HG03060 (cell line): ENCODE results near the gene SMARCD2.
"Not testable (repeated sequence)": the region's sequence is repeated elsewhere in the genome, so short reads cannot be mapped to it uniquely, and the experiment has no call there.

Source experiments
- ATAC-seq: cut with Tn5 transposase; IDR thresholded peaks from one replicate; pipeline ENCODE4 v1.9.1; 2021; ENCODE audit warnings: low read depth, moderate number of reproducible peaks; ENCODE audit not compliant: unreplicated experiment

SMARCD2 gene

DNA sequence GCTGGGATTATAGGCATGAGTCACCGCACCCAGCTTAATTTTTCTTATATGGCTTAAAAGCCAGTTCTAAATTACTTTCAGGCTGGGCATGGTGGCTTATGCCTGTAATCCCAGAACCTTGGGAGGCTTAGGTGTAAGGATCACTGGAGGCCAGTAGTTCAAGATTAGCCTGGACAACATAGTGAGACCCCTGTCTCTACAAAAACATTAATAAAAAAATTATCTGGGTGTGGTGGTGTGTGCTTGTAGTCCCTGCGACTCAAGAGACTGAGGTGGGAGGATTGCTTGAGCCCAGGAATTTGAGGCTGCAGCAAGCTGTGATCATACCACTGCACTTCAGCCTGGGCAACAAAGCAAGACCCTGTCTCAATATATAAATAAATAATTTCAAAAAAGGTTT, 10.8 kb upstream of the SMARCD2 start:
- no peak for ATAC-seq

DNA sequence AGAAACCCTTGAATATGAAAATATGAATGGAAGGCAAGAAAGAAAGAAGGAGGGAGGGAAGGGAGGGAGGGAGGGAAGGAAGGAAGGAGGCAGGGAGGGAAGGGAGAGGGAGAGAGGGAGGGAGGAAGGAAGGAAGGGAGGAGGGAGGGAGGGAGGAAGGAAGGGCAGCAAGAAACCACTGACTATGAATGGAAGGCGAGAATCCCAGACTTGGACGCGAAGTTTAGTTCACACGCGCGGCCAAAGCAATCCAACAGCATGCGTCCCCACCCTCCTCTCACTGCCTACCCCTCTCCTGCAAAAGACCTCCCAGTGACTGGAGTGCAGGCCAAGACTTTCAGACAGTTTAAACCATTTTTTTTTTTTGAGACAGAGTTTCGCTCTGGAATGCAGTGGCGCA, 7.9 kb upstream of the SMARCD2 start:
- ATAC-seq = no peak

DNA sequence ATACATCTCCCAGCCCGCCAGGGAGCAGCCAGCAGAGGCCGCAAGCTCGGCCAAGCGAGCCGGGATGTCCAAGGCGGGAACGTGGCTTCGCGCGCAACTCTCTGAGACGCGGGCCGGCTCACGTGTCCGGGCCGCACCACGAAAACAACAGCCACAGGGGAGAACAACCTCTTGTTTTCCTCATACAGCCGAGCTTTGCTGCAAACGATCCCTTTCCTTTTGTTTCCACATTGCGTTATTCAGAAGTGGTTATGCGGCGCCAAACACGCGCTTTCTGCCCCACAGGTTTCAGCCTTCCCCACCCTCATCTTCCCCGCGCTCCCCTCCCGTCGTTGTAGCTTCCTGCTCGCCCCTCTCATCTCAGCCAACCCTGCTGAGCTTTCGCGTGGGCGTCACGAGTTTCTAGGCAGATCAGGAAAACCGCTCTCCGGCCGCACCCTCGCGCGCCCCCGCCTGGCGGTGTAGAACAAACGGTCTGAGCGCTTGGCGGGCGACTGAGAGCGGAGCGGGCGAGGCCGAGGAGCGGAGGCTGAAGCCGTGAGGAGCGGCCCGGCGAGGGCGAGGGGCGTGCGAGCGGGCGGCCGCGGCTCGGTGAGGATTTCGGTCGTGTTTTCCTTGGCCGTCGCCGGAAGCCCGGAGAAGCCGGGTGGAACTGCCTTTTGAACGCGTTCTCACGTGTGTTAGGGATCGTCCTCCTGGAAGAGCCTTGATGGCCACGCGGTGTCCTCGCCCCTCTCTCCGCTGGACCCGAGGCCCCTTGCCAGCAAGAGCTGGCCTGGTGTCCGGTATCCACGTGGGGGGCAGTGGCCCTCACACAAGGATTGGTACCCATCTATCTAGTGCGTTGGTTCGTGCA, 6.6 kb upstream of the SMARCD2 start:
- ATAC-seq = no peak

DNA sequence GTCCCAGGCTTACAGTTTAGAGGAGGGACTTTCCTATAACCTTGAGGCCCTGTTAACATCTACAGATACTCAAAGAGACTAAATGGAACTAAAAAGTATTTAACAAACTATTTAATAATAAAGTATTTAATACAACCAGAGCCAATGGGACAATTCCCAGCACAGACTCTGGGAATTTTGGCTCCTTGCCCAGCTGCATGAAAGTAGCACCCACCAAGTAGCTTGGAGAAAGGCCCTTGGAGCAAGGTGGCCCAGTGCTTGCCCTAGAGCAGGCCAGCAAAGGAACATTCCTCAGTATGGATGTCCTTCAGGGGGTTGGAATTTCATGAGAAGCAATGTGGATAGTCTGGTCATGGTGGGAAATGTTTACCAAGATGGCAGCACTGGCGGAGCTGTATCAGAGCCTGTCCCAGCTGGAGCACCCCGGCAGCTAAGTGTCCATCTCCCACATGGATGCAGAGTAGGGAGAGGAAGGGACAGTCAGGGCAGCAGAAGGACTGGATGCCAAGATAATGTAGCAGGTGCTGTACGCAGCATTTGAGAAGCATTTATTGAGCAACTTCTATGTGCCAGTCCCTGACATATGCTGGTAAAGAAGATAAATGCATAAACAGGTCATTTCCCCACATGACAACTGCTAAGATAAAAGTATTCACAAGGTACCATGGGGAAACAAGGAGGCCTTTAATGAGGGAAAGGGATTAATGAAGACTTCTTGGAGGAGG, 5.2 kb upstream of the SMARCD2 start:
- ATAC-seq = no peak

DNA sequence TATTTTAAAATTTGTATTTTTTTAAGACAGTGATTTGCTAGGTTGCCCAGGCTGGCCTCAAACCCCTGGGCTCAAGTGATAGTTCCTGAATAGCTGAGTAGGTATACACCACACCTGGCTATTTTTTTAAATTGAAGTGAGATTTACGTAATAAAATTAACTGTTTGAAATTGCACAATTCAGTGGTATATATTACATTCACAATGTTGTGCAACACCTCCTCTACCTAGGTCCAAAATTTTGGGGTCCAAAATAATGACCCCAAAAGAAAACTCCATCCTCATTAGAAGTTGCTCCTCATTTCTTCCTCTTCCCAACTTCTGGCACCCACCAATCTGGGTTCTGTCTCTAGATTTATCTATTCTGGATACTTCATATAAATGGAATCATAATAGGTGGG, 3.0 kb upstream of the SMARCD2 start:
- ATAC-seq = no peak

DNA sequence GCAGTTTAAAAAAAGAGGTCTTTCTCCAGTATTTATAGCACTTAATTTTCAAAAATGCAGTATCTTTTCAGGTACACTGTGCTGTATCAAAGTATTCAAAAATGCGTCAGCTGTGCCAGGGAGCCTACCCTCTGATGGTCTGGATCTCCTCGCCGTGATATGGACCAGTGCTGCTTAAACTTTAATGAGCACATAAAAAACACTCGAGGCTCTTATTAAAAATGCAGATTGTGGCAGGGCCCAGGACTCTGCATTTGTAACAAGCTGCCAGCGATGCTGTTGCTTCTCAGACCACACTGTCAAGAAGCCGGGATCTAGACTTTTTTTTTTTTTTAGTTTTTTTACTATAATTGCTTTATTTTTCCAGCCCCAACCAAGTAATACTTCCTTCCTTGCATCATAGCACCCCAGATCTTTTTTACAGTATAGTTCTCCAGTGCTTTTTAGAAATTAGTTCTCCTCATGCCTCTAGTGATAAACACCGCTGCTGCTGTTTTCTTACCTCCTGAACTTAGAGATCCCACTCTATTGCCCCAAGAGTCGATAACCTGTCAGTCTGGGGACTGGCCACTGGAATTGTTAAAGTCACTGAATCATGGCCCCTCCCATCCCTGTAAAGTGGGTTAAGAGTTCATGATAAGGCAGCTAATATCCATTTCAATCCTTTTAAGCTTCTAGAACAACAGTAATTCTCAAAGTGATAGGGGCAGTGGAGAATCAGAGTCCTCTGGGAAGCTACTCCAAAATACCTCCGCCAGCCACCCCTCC, 1.6 kb upstream of the SMARCD2 start:
- no peak for ATAC-seq

DNA sequence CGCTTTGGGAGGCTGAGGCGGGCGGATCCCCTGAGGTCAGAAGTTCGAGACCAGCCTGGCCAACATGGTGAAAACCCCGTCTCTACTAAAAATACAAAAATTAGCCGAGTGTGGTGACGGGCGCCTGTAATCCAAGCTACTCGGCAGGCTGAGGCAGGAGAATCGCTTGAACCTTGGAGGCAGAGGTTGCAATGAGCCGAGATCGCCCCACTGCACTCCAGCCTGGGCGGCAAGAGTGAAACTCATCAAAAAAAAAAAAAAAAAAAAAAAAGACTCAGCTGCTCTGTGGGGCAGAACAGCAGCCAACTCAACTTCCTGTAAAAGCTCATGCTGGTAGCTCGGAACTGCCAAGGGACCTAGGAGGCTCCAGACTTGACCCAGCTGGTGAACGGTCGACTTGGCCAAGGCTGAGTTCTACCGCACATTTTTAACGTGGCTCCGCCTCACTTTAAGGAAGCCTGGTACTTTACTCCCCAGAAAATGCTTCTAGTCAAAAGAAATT, 953 bp upstream of the SMARCD2 start:
- not testable (repeated sequence) for ATAC-seq

DNA sequence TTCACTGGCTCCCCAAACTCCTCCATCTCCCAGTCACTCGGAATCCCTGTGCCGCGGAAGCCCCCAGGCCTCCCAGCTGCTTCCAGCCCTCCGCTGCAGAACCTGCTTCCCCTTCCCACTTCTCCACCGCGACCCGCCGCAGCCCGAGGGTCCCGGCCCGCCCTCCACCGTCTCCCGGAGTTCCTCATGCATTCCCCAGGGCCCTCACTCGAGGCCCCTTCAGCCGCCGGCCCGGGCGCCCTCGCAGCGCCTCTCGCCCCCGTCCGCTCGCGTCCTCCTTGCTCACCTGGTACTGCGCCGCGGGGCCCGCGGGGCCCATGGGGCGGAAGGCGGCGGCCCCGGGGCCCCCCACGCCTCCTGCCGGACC, 329 bp downstream of the SMARCD2 start:
- no peak for ATAC-seq

DNA sequence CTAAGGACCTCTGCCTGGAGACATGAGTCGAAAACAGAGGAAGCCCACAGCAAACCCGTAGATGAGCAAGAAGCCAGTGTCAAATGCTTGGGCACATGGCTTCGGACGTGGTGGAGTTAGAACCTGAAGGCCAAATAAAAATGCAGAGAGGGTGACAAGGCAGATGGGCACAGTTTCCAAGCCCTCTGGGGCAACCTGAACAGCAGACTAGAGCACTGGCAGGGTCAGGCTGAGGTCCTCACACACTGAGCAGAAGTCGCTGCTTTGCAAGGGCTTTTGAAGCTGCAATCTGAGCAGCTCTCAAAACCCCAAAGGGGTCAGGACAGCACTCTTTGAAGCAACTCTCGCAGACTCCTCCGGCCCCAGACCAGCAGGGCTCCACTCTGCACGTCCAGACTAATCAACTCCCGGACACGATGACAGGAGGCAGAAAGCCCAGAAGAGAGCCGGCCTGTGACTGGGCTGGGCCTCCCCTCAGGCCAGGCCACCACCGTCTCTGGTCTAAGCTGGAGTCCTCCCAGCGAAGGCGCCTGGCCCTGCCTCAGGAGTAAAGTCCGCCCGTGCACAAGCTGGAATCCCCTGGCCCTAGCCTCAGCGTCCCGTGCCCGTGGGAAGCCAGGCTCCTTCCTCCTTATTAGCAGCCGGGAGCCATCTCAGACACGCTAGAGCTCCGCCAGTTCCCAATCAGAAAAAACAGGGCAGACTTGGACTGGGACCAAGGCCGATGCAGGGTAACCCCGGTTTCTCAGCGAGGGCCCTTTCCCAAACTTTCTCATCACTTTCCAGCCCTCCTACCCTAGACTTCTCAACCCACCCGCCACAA, 924 bp downstream of the SMARCD2 start:
- ATAC-seq = no peak

DNA sequence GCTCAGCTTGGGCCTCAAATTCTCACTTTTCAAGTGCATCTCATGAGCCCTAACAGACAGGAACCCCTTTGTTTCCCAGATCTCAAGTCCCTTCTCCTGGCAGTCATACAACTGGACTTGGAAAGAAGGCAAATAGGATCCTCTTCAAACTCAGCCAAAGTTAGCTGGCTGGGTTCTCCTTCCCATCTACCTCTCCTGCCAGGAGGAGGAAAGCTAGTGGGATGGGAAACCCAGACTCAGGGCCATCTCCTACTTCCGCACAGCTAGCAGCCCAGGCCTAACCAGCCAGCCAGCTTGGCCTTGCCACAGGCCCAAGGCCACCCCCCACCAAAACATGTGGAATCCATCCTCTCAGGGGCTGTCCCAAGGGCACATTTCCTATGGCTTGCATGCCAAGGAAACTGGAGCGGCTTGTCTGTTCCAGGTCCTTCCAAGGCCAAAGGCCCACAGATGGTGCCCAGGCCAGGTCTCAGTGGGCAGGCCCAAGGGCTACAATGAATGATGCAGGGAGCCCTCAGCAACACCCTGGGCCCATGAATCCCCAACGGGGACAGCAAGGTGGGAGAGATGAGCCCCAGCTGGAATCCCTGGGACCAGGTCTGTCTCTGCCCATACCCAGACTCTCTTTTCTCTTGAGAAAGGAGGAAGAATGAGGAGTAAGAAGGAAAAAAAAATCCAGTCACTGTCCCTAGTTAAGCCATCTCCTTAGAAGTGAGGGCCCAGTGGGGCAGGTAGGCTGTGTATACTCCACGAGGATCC, 1.7 kb downstream of the SMARCD2 start:
- no peak for ATAC-seq

DNA sequence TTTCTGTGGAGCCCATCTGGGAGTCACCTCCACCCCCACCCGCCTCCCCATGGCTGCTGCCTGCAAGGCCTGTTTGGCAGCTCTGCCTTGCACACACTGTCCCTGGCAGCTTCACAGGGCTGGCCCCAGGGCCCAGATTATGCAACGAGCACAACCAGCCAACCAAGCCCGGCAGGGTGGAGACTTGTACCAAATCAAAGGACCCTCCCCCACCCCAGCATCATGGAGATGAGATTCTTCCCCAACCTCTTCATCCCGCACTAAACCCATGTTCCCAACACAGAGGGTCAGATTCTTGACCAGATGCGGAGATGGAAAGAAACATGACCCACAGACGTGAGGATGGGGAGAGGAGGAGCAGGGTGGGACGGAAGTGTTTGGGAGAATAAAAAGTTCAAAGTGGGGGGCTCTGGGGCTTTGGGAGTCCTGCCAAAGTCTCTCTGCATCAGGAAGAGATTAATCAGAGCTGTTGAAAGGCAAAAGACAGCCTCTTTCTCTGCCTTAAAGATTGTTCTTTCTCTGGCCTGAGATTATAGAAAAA, 3.8 kb downstream of the SMARCD2 start:
- ATAC-seq = no peak

DNA sequence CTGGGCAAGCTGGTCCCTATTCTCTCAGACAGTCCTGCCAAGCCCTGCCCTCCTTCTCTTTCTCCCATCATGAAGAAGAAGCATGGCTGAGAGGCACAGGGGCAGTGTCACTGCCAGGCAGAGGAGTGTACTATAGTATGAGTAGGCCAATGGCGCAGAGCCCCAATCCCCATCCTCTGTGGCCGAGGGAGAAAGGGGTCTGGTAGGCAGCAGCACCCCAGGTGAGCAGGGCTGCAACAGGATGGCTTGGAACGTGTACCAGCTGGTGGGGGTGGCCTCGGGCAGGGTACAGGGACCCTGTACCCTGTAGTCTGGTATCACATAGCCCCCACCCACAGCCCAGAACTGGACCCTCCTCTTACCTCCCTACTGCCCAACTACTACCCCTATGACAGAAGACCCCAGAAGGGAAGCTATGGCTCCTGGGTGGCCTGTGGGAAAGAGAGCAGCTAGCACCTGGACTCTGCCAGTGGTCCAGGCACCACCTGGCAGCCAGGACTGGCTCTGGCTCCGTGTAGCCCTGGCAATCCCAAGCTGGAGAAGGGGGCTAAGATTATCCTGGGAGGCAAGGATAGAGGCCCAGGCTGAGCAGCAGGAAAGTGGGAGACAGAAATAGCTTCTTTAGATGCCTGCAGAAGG, 4.4 kb downstream of the SMARCD2 start:
- ATAC-seq = no peak

DNA sequence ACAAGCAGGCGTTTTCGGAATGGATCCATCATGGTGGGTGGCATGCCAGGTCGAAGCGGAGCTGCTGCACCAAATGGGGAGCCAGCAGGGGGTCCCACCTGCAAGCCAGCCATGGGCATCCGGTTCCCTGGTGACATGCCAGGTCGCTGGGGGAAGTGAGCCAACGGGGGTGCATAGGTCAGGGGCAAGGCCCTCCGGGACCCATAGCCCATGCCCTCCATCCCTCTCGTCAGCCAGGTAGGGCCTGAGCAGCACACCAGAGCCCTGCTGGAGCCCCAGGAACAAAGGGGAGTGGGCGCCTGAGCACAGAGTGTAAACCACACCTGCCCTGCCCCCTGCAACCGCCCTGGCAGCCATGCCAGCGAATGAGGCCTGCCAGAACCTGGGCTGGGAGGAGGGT, 5.0 kb downstream of the SMARCD2 start:
- ATAC-seq = no peak

DNA sequence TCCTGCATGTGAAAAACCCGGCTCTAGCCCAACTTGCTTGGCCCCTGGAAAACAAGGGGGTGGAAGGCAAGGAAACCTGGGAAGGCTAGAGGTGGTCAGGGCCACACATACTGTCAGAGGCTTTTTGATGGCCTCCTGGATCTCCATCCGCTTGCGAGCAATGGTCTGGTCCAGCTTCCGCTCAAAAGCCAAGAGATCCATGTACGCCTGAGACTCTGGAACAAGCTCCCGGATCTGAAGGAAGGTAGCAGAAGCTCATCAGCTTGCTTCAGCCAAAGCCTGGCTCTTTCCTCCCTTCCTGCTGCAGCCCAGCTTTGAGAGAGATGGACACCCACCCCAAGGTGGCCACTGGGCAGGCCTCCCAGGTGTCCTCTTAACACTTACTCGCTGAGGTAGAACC, 5.7 kb downstream of the SMARCD2 start:
- ATAC-seq = no peak

DNA sequence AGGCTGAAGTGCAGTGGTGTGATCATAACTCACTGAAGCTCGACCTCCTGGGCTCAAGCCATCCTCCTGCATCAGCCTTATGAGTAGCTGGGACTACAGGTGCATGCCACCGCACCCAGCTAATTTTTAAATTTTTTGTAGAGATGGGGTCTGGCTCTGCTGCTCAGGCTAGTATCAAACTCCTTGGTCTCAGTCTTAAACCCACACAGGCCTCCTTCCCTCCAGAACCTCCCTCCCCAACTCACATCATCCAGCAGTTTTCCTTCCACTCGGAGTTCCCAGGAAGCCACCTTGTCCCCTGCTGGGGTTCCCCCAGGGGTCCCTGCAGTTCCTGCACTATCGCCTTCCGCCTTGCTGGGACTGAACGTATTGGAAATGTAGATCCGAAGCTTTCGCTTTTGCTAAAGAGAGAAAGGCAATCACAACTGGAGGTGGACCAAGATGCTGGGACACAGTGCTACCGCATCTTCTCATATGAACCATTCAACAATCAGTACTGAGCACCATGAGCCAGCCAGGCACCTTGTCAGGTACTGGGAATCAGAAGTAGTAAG, 7.2 kb downstream of the SMARCD2 start:
- ATAC-seq = no peak

DNA sequence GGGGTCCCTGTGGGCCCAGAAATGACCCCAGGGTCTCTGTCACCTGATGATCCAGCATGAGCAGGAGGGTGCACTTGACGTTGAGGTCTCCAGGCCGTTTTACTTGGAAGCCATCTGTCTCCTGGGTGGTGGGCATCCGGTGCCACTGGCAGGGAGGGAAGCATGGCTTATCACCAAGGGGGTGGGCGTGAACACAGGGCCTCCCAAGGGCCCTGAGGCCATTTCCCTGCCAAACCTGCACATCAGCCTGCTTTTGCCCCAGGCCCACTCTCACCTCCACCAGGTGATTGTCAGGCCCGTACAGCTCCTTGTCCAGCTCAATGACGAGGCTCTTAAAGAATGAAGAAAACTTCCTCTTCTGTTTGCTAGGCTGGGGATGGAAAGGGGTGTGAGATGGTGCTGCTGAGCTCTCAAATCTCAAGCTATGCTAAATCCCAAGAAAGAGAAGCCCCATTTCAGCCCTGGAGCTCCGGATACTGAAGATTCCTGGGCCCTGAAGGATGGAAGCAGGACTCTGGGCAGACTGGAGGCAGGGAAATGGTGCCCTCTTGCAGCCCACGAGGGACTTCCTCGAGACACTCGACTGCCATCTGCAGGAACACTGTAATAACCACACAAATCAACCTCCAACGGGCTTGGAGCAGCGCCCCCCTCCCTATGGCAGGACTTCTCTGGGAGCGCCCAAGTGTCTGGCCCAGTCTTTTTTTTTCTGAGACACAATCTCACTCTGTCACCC, 7.9 kb downstream of the SMARCD2 start:
- ATAC-seq = peak; percentile 54

DNA sequence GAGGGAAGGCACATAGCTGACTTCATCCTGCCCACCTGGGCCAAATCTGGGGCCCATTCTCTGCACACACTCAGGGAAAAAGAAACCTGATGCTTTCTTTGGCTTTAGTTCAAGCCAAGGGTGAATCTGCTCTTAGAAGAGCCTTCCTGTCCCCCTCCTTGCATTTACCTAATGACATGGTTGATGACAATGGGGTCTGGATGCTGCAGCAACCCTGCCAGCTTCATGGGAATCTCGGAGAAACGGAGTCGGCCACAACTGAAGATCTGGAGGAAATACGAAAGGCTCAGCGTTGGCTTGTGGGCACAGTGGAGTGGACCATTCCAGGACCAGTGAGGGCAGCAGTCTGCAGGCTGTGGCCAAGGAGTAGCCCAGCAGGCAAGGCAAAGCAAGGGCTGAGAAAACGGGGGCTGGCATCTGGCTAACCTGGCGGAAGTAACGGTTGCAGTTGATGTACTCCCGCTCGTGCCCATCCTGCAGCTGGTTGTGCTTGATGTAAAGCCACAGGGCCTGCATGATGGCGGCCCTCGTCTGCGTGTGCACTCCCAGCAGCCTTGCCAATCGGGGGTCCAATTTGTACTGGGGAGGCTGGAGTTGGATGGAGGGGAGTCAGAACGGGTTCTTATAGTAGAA, 8.6 kb downstream of the SMARCD2 start:
- no peak for ATAC-seq
